GM21717 (cell line): ENCODE measurements around the gene IDS.
"Not testable (repeated sequence)": the region's sequence is repeated elsewhere in the genome, so short reads cannot be mapped to it uniquely, and the experiment has no call there.

Experiments
- ATAC-seq: cut with Tn5 transposase; IDR thresholded peaks from one replicate; pipeline ENCODE4 v1.9.1; 2021; ENCODE audit warnings: mild to moderate bottlenecking, moderate library complexity; ENCODE audit not compliant: unreplicated experiment

The IDS gene

DNA sequence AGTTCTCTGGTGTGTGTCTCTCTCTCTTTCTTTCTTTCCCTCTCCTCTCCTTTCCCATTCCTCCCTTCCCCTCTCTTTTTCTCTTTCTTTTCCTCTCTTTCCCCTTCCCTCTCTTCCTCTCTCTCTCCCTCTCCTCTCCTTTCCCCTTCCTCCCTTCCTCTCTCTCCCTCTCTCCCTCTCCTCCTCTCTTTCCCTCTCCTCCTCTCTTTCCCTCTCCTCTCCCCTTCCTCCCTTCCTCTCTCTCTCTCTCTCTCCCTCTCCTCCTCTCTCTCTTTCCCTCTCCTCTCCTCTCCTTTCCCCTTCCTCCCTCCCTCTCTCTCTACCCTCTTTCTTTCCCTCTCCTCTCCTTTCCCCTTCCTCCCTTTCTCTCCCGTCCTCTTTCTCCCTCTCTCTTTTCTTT is 23.3 kb upstream of the IDS start:
- ATAC-seq: no peak

DNA sequence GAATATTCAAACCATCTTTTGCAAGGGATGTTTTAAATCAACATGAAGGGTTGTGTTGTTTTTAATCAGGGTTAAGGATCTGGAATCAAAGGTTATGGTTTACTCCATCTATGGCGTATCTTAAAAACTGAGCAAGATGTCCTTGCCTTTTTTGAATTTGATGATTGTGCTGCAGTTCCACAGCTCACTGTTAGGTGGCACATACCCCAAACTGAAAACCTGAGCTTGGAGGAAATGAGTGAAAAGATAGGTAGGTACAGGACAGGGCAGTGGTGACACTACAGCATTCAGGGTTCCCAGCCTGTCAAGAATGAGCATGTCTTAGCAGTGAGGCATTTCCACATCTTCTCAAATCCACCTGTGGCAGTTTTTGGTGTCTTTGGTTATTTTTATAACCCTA is 22.6 kb upstream of the IDS start:
- ATAC-seq: no peak

- not testable (repeated sequence) for ATAC-seq
Observed at GRCh38 chrX:149526318-149527033, 21.4 kb upstream of the IDS start.

GRCh38 chrX:149525903-149526302 is 20.8 kb upstream of the IDS start:
- ATAC-seq: peak; percentile 59

DNA sequence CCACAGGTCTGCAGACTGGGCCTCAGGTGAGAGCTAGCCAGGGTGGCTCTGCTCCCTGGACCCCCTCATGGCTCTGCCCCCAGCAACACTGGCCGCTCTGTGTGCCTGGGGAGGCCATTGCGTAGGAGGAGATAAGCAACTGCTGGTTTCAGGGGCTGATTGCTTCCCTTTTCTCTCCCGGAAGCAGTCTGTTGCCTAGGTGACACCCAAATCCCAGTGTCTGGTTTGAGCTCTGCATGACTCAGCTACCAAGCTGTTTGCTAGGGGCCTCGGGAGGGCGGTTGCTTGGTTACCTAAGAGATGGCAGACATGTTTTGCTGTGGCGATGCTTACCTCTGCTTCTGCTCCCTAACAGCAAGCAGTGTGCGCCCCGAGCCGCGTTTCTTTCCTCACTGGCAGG is 20.3 kb upstream of the IDS start:
- peak; percentile 95 for ATAC-seq

DNA sequence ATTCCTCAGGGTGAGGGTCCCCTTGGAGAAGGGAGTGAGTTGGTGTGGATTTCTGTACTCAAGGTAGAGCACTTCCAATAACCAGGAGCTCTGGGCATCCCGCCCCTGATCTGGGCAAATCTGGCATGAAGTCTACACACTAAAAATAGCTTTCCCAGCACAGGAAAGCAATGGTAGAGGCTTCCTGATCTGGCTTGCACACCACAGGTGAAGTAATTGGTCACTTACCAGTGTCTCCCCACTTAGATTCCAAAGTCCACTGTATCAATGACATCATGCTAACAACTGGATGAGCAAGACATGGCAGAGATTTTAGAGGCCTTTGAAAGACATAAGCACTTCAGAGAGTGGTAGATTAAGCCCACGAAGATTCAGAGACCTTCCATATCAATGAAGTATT is 17.8 kb upstream of the IDS start:
- no peak for ATAC-seq

DNA sequence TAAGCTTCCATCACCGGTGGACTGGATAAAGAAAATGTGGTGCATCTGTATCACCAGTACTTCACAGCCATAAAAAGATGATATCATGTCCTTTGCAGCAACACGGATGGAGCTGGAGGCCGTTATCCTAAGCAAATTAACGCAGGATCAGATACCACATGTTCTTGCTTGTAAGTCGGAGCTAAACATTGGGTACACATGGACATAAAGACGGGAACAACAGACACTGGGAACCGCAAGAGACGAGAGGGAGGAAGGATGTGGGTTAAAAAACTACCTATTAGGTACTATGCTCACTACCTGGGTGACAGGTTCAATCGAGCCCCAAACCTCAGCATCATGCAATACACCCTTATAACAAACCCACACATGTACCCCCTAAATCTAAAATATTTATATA is 16.3 kb upstream of the IDS start:
- no peak for ATAC-seq

GRCh38 chrX:149520636-149521277 is 15.7 kb upstream of the IDS start:
- ATAC-seq: not testable (repeated sequence)

GRCh38 chrX:149518236-149518635 is 13.1 kb upstream of the IDS start:
- no peak for ATAC-seq

- no peak for ATAC-seq
Observed at GRCh38 chrX:149517308-149517707, 12.2 kb upstream of the IDS start.

GRCh38 chrX:149516604-149517003 is 11.5 kb upstream of the IDS start:
- no peak for ATAC-seq

- ATAC-seq: no peak
Observed at GRCh38 chrX:149515954-149516602, 11.0 kb upstream of the IDS start.

GRCh38 chrX:149513825-149514428 is 8.8 kb upstream of the IDS start:
- ATAC-seq: no peak

DNA sequence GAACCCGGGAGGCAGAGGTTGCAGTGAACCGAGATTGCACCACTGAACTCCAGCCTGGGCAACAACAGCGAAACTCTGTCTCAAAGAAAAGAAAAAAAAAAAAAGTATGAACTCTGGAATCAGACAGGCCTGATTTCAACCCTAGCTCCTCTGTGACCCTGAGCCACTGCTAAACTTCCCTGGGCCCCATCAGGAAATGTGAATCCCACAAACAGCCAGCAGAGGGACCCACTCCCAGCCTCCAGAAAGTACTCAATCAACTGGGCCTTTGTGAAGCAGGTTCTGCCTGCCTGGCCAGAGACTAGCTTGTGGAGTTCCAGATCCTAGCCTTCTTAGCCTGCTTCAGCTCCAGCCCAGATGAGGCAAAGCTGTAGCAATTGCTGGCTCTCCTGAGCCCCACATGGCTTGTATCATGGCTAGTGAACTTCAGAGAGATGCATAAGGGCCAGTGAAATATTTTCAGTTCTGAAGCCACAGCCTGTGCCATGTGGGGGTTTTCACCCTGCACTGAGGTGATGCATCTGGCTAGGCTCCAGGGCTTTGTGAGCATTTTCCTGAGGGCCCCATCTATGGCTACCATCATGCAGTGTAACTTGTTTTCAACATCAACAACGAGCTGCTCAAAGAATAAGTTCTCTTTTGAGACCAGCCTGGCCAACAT is 7.2 kb upstream of the IDS start:
- peak; percentile 81 for ATAC-seq

- no peak for ATAC-seq
Observed at GRCh38 chrX:149511081-149511480, 6.0 kb upstream of the IDS start.

GRCh38 chrX:149510386-149510785 is 5.3 kb upstream of the IDS start:
- ATAC-seq: no peak

GRCh38 chrX:149508467-149508866 is 3.4 kb upstream of the IDS start:
- no peak for ATAC-seq

- no peak for ATAC-seq
Observed at GRCh38 chrX:149506349-149506748, 1.2 kb upstream of the IDS start.

DNA sequence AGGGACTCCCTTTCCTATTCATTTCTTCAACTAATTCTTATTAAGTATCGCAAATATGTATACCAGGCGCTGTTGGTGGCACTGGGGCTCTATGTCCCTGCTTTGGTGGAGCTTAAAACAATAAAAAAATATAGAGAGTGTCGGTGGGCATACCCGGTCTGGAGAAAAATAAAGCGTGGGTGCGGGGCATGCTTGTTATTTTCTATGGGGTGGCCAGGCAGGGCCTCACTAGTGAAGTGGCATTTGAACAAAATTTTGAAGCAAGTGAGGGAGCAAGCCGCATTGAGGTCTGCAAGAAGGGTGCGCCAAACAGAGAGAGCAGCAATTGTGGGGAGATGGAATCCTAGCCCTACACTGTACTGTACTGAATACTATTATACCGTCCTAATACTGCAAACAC is 565 bp upstream of the IDS start:
- ATAC-seq: no peak

GRCh38 chrX:149504226-149504914 is 736 bp downstream of the IDS start:
- ATAC-seq: peak; percentile 45

DNA sequence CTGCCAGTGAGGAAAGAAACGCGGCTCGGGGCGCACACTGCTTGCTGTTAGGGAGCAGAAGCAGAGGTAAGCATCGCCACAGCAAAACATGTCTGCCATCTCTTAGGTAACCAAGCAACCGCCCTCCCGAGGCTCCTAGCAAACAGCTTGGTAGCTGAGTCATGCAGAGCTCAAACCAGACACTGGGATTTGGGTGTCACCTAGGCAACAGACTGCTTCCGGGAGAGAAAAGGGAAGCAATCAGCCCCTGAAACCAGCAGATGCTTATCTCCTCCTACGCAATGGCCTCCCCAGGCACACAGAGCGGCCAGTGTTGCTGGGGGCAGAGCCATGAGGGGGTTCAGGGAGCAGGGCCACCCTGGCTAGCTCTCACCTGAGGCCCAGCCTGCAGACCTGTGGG is 1.7 kb downstream of the IDS start:
- peak; percentile 80 for ATAC-seq
